Tongue (tissue), 2 donors: ENCODE results near the gene MRPL10. TPM values are rescaled to one million over a fixed set of nuclear protein-coding genes. Genes with fewer than 3 reads are reported as not detected.
A peak's percentile ranks its signal among the peaks of the same experiment; 100 is the strongest.

ENCODE experiments used
- DNase-seq: peaks from one replicate; pipeline ENCODE4 v3.0.0-alpha.2; 2015
- total RNA-seq: library from RNA; depleted of rRNA; stranded (reverse); fragments of >200 nt; gene quantifications from one replicate; pipeline ENCODE4 v1.2.3, GENCODE V29; 2014

The MRPL10 gene
- total RNA-seq, 1 donor from 2014 or later: 16.1 TPM

GRCh38 chr17:47812146-47812920, 19.0 kb downstream of the MRPL10 start:
- DNase-seq: no peak

GRCh38 chr17:47811709-47812108, 19.6 kb downstream of the MRPL10 start:
- DNase-seq: no peak

DNA sequence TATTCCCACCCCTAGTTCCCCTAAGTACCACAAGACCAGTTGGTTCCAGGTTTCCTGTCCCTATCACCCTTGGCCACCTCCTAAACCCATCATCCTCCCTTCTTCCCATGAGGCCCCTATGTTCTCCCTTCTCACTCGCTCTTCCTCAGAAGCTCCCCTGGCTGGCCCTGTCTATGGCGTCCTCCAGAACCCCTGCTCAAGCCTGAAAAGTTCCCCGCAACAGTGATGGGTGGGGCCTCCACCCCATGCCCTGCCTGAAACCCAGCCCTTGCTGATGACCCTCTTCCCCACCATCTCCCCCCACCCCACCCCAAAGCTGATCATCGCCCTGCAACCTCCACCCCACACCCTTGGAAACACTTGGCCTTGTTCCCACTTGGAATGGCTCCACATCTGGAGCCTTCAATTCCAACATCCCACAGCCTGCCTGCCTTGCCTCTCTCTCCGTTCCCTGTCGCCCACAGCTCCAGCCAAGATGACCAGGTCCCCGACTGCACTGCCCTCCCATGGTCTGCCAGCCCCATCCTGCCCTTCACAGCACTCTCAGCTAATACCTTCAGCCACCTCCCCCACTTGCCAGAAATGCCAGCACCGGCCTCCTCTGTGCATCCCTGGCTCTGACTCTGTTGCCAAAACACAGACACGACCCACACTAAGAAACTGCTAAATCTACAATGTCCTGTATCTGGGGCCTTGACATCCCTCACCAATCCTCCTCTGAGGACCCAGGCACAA, 20.3 kb downstream of the MRPL10 start:
- no peak for DNase-seq

DNA sequence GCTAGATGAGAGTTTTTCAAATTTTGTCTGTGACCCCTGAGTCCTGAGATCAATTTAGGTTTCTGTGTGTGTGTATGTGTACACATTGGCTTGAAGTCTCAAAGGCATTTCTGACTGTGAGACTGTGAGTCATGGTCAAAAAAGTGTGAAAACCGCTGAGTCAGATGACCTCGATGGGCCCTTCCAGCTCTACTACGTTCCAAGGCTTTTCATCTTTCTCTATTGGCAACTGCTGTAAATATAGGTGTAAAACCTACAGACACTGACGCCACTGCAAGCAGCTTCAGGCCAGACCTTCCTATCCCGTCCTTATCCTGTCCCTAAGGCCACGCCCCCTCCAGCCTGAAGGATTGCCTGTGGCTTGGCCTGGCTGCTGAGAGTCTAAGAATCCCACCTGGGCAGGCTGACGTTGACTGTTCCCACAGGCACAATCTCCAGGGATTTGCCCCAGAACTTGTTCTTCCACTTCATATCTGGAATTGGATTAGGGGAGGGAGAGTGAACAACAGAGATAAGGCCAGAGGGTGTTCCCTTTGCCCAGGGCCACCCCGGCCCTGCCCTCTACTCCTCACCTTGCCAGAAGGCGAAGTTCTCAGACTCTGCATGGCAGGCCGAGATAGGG, 21.0 kb downstream of the MRPL10 start:
- DNase-seq: no peak

DNA sequence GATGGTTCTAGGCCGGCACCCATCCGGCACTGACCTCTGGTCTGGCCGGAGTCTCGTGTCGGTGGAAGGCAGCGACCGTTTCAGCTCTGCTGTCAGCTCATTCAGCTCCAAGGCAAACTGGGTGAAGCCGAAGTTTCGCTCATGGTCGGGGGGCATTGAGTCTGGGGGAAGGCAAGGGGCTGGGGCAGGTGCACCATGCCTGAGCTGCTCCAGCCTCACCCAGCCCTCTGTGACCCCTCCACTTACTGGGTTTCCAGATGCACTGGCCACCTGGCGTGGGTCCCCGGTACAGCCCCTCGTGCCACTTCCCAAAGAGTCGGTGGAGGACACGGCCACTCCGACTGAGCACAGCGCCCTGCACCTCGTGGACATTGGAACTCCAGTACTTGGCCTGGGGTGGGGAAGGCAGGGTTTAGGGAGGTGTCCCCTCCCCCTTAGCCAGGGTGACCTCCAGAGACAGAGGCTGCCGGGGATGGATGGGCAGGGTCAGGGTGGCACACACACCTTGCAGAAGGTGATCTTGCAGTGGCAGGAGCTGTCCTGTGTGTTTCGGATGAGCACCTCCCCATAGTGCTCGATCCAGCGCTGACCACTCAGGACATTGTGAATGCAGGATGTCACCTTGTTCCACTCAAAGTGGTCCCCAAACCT, 22.4 kb downstream of the MRPL10 start:
- no peak for DNase-seq

GRCh38 chr17:47808036-47808829, 23.1 kb downstream of the MRPL10 start:
- DNase-seq: no peak

DNA sequence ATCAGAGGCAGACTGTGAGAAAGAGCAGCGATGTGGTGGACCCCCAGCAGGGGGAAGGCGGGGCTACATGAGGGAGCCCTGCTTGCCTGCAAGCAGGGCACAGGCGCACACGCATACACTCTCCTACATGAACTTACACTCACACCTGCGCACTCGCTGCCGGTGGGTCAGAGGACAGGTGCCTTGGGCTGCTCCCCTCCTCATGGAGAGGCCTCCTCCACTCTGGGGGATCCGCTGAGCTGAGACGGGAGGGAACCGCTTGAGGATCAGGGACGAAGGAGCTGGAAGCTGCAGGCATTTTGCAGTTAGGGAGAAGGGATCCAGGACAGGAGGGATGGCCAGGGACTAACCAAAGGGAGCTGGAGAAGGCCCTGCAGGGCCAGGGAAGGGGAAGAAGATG, 23.9 kb downstream of the MRPL10 start:
- no peak for DNase-seq

- no peak for DNase-seq
These were observed 24.5 kb downstream of the MRPL10 start for GRCh38 chr17:47806913-47807255.

DNA sequence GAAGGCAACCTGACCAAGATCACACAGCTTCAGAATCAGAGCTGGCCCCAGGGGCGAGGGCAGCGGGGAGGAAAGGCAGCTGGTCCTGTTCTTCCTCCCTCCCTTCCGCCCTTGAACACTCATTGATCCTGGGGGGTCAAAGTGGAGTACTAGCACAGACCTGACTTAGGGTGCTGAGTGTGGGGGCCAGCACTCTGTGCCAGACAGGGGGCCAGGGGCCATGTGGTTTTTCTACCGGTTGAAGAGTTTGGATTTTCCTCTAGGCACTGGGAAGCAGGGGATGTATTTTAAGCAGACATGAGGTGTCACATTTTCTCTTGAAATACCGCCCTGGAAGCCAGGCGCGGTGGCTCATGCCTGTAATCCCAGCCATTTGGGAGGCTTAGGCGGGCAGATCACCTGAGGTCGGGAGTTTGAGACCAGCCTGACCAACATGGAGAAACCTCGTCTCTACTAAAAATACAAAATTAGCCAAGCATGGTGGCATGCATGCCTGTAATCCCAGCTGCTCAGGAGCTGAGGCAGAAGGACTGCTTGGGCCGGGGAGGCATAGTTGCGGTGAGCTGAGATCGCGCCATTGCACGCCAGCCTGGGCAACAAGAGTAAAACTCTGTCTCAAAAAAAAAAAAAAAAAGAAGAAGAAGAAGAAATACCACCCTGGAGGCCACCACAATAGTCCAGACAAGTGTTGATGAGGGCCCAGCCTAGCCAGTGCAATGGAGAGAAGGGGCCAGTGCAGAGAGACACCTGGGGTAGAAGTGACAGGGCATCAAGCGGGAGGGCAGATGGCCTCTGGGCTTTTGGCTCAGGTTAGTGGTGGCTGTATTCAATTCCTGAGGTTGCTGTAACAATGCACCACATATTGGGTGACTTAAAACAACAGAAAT, 25.1 kb downstream of the MRPL10 start:
- no peak for DNase-seq

DNA sequence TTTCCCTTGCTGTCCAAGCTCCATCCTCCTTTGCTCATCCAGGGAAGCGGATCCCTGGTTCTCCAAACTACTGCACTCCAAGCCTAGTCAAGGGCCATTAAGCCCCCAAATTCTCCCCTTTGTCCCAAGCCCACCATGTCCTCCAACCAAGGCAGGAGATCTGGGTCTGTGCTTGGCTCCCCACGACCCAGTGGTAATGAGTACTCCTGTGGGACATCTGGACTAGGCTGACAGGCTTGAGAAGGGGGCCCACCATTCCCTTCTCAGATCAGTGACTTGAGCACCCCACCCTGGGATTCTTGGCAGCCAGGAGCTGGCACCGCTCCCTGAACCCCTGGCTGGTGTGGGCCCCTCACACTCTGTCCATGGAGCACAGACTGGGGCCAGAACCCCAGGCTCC, 26.9 kb downstream of the MRPL10 start:
- no peak for DNase-seq

- no peak for DNase-seq
These were observed 27.6 kb downstream of the MRPL10 start for GRCh38 chr17:47803751-47804150.

- no peak for DNase-seq
These were observed 28.1 kb downstream of the MRPL10 start for GRCh38 chr17:47803201-47803600.

- DNase-seq: peak; percentile 63
These were observed 28.9 kb downstream of the MRPL10 start for GRCh38 chr17:47802341-47803022.

DNA sequence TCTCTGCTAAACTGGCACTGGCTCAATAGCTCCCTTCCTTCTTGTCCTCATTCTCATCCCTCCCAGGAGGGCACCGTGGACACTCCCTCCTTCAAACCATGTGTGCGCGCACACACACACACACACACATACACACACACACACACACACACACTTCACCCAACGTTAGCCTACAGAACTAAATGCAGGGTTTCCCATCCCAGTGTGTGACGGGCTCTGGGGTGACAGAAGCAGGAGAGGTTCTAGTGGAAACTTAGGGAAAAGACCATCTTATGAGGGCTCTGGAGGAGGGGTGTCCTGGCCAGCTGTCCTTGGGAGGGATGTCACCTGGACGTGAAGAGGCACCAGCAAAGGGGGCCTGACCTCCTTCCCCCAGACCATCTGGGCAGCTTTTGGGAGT, 29.4 kb downstream of the MRPL10 start:
- no peak for DNase-seq

GRCh38 chr17:47801176-47801765, 30.1 kb downstream of the MRPL10 start:
- no peak for DNase-seq

DNA sequence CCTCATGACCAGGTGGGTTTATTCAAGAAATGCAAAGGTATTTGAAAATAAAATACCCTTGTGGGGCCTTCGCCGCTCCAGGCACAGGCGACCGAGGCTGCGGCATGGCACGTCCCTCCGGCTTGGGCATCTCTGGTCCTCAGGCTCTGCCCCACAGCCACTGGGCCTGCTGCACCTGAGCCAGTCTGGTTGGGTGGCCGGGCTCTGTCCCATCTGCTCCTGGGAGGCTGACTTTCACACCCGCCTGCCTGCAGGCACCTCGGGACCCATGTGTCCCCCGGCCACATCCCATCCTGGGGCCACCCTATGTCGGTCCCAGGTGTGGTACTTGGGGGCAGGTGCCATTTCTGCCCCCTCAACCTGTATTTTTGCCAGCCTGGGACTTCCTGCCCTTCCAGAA, 30.7 kb downstream of the MRPL10 start:
- no peak for DNase-seq

GRCh38 chr17:47797797-47798196, 33.5 kb downstream of the MRPL10 start:
- DNase-seq: no peak

GRCh38 chr17:47792979-47793378, 38.4 kb downstream of the MRPL10 start:
- DNase-seq: no peak

GRCh38 chr17:47792457-47792856, 38.9 kb downstream of the MRPL10 start:
- no peak for DNase-seq

DNA sequence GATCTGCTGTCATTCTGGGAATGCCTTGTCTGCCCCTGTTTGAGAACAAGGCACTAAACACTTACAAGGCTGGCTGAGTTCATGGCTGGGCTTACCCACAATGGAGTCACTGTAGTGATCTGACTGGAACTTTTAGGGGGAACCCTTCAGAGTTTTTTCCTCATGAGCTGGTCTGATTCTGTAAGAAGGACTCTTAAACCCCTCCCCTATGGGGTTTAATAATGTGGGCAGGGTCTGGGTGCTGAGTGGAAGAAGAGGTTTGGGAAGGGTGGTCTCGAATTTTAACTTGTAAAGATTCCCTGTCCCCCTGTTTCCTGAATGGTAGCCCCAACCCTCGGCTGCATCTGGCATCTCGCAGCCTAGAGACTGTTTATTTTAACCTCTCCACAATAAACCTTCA, 40.3 kb downstream of the MRPL10 start:
- no peak for DNase-seq
